ENCODE results near the gene PARP15.

Gene PARP15

DNA sequence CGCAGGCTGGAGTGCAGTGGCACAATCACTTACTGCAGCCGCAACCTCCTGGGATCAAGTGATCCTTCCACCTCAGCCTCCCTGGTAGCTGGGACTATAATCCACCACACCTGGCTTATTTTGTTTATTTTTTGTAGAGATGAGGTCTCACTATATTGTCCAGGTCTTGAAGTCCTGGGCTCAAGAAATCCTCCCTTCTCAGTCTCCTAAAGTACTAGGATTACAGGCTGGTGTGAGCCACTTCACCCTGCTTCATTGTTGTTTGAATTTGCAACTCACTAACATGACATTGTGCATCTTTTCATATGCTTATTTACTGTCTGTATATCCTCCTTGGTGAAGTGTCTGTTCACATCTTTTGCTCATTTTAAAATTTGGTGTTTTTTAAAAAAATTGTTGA, 10.1 kb downstream of the PARP15 start:
- Histone ChIP-seq H2AFZ (ENCODE audit: low read depth, low read length, severe bottlenecking) (no peak overlapping the region), H3K4me3 (ENCODE audit: insufficient read depth, low read length, poor library complexity, severe bottlenecking) (no peak overlapping the region), H3K36me3 (ENCODE audit: low read length) (no peaks in the 10 kb centered on the region), H3K9me2 (replicated peaks; ENCODE audit: insufficient read depth, low read length) (no peaks in the 10 kb centered on the region), H3K27me3 (ENCODE audit: low read length) (no peaks in the 10 kb centered on the region), H4K20me1 (ENCODE audit: low read depth, low read length) (no peaks in the 10 kb centered on the region), H3K79me2 (ENCODE audit: insufficient read depth, low read length) (no peaks in the 10 kb centered on the region), H3K9ac (ENCODE audit: low read length) (no peak overlapping the region), H3K9me3 (ENCODE audit: insufficient read depth, low read length) (peaks cover 1% of the 10 kb centered on the region; the same call in 1 of the 2 replicates), H3F3A (ENCODE audit: insufficient read depth) (no peaks in the 10 kb centered on the region), H3K4me2 (ENCODE audit: low read depth, low read length, poor library complexity, severe bottlenecking) (no peak overlapping the region), H3K27ac (ENCODE audit: low read depth, low read length) (no peak overlapping the region)
- no peak for TF ChIP-seq EZH2phosphoT487 (conservative IDR thresholded peaks at IDR 0.05; ENCODE audit: low read length)
- TF ChIP-seq, protein P1, sequence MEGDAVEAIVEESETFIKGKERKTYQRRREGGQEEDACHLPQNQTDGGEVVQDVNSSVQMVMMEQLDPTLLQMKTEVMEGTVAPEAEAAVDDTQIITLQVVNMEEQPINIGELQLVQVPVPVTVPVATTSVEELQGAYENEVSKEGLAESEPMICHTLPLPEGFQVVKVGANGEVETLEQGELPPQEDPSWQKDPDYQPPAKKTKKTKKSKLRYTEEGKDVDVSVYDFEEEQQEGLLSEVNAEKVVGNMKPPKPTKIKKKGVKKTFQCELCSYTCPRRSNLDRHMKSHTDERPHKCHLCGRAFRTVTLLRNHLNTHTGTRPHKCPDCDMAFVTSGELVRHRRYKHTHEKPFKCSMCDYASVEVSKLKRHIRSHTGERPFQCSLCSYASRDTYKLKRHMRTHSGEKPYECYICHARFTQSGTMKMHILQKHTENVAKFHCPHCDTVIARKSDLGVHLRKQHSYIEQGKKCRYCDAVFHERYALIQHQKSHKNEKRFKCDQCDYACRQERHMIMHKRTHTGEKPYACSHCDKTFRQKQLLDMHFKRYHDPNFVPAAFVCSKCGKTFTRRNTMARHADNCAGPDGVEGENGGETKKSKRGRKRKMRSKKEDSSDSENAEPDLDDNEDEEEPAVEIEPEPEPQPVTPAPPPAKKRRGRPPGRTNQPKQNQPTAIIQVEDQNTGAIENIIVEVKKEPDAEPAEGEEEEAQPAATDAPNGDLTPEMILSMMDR (IDR thresholded peaks at IDR 0.05; ENCODE audit: insufficient read depth, low read length, poor library complexity, severe bottlenecking): no peak

DNA sequence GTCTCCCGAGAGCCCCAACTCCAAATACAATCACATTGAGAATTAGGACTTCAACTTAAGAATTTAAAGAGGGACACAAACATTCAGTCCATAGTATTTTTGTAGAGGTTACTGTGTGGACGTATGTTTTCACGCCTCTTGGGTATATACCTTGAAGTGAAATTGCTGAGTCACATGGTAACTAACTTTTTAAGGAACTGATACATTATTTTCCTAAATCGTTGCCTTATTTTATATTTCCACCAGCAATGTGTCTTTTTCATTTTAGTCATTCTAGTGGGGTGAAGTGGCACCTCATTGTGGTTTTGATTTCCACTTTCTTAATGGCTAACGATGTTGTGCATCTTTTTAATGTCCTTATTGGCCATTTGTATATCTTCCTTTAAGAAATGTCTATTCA, 11.8 kb downstream of the PARP15 start:
- Histone ChIP-seq H3F3A (ENCODE audit: insufficient read depth) (no peaks in the 10 kb centered on the region), H3K79me2 (ENCODE audit: insufficient read depth, low read length) (no peaks in the 10 kb centered on the region), H3K9me2 (replicated peaks; ENCODE audit: insufficient read depth, low read length) (no peaks in the 10 kb centered on the region), H3K9ac (ENCODE audit: low read length) (no peak overlapping the region), H3K27ac (ENCODE audit: low read depth, low read length) (no peak overlapping the region), H3K36me3 (ENCODE audit: low read length) (no peaks in the 10 kb centered on the region), H3K27me3 (ENCODE audit: low read length) (no peaks in the 10 kb centered on the region), H2AFZ (ENCODE audit: low read depth, low read length, severe bottlenecking) (no peak overlapping the region), H3K9me3 (ENCODE audit: insufficient read depth, low read length) (no peaks in the 10 kb centered on the region), H3K4me2 (ENCODE audit: low read depth, low read length, poor library complexity, severe bottlenecking) (no peak overlapping the region), H4K20me1 (ENCODE audit: low read depth, low read length) (no peaks in the 10 kb centered on the region), H3K4me3 (ENCODE audit: insufficient read depth, low read length, poor library complexity, severe bottlenecking) (no peak overlapping the region)
- TF ChIP-seq, protein P1 (IDR thresholded peaks at IDR 0.05; ENCODE audit: insufficient read depth, low read length, poor library complexity, severe bottlenecking): no peak
- no peak for TF ChIP-seq EZH2phosphoT487 (conservative IDR thresholded peaks at IDR 0.05; ENCODE audit: low read length)

DNA sequence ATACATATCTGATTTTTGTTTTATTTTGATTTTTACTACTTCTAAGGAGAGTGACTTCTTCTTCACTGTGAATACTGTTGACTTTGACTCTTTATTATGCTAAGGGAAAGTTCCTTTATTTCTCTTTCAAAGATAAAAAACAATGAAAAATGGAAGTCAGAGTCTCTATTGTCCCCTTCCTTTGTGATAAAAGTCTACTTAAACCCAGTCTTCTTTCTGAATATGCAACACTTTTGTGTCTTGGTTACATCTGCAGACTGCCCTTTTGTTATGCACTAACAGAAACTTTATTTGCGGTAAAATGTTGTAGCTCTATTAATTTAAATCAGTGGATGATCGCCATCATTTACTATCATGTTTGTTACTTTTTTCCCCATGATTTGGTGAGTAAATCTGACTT, 13.2 kb downstream of the PARP15 start:
- Histone ChIP-seq H3K9me2 (replicated peaks; ENCODE audit: insufficient read depth, low read length) (no peaks in the 10 kb centered on the region), H3K9me3 (ENCODE audit: insufficient read depth, low read length) (no peaks in the 10 kb centered on the region), H3F3A (ENCODE audit: insufficient read depth) (no peaks in the 10 kb centered on the region), H3K79me2 (ENCODE audit: insufficient read depth, low read length) (no peaks in the 10 kb centered on the region), H3K4me2 (ENCODE audit: low read depth, low read length, poor library complexity, severe bottlenecking) (no peak overlapping the region), H4K20me1 (ENCODE audit: low read depth, low read length) (no peaks in the 10 kb centered on the region), H3K27ac (ENCODE audit: low read depth, low read length) (no peak overlapping the region), H3K36me3 (ENCODE audit: low read length) (no peaks in the 10 kb centered on the region), H3K27me3 (ENCODE audit: low read length) (no peaks in the 10 kb centered on the region), H3K4me3 (ENCODE audit: insufficient read depth, low read length, poor library complexity, severe bottlenecking) (no peak overlapping the region), H3K9ac (ENCODE audit: low read length) (no peak overlapping the region), H2AFZ (ENCODE audit: low read depth, low read length, severe bottlenecking) (no peak overlapping the region)
- TF ChIP-seq, protein P1 (IDR thresholded peaks at IDR 0.05; ENCODE audit: insufficient read depth, low read length, poor library complexity, severe bottlenecking): no peak
- TF ChIP-seq EZH2phosphoT487 (conservative IDR thresholded peaks at IDR 0.05; ENCODE audit: low read length): no peak

All from SU-DHL-6 (cell line).